HCT116 (cell line): ENCODE measurements around the gene SIL1. TPM values are rescaled to one million over a fixed set of nuclear protein-coding genes. Genes with fewer than 3 reads are reported as not detected.

ENCODE experiments used
- ATAC-seq: fragments of 200-7000 bp; cut with Tn5 transposase; 2 replicates; pipeline ENCODE4 v1.9.1; 2020; ENCODE audit warnings: mild to moderate bottlenecking, moderate library complexity
- BruUV-seq: library from RNA; stranded (reverse); fragments of 400-500 nt; replicated peaks from 2 replicates; lab custom pipeline; 2021; lab: Mats Ljungman, UMichigan
- CTCF ChIA-PET: fragments of 300-600 bp; sonication (Branson Sonifier 250); formaldehyde crosslinking; loops from one replicate; lab custom pipeline; 2021; ENCODE audit warnings: antibody characterized with exemption; lab: Charles Lee
- POLR2A ChIA-PET: fragments of 300-600, 350-600 bp; sonication (Branson Sonifier 250); formaldehyde crosslinking; loops from one replicate; lab custom pipeline; 2021; ENCODE audit warnings: antibody characterized with exemption; lab: Charles Lee
- RAD21 ChIA-PET, 2 experiments: fragments of 300-600 bp; sonication (Branson Sonifier 250); formaldehyde crosslinking; loops; one replicate each; lab custom pipeline; 2023; ENCODE audit warnings: low total read pairs in 2 of 2; ENCODE audit not compliant: uncharacterized antibody in 2 of 2, unreplicated experiment in 2 of 2, low non-redundant PET in 1 of 2; lab: Charles Lee
- DNase-seq: peaks from one replicate; pipeline ENCODE4 v3.0.0-alpha.2; 2010; ENCODE audit warnings: low read depth, low spot score
- H2AFZ ChIP-seq: fragments of 200-600 bp; shearing (Covaris generic), sonication (generic); 2 replicates; pipeline ENCODE4 v1.6.1; 2017; ENCODE audit warnings: low read depth, mixed run types, mixed read lengths, antibody characterized with exemption, low read length; ENCODE audit not compliant: poor library complexity, severe bottlenecking
- H3K27ac ChIP-seq: 2 replicates; pipeline ENCODE4 v1.5.1; 2012; ENCODE audit warnings: low read depth, low read length
- H3K27me3 ChIP-seq: fragments of 200-600 bp; sonication (generic); 2 replicates; pipeline ENCODE4 v1.6.1; 2016; ENCODE audit warnings: mixed run types, low read length, mixed read lengths; ENCODE audit not compliant: insufficient read depth
- H3K36me3 ChIP-seq, 2 experiments: fragments of 200-500 bp in 1 of 2; fragments of 200-600 bp in 1 of 2; sonication (Bioruptor generic) in 1 of 2; sonication (generic) in 1 of 2; 2 replicates each; pipeline versions ENCODE4 v1.5.1 to v1.6.1; 2014 to 2016; ENCODE audit warnings: low read length in 2 of 2, inconsistent platforms in 1 of 2, mixed read lengths in 1 of 2, mixed run types in 1 of 2; ENCODE audit not compliant: insufficient read depth in 2 of 2, control insufficient read depth in 1 of 2
- H3K4me1 ChIP-seq, 2 experiments: fragments of 200-600 bp in 1 of 2; sonication (generic) in 1 of 2; 2 replicates each; pipeline versions ENCODE4 v1.5.1 to v1.6.1; 2012 to 2017; ENCODE audit warnings: low read length in 2 of 2, inconsistent platforms in 1 of 2, mild to moderate bottlenecking in 1 of 2, mixed read lengths in 1 of 2, mixed run types in 1 of 2, moderate library complexity in 1 of 2; ENCODE audit not compliant: insufficient read depth in 2 of 2, control insufficient read depth in 1 of 2
- H3K4me2 ChIP-seq: fragments of 200-600 bp; sonication (generic); 2 replicates; pipeline ENCODE4 v1.6.1; 2017; ENCODE audit warnings: mixed run types, low read length, mixed read lengths
- H3K4me3 ChIP-seq, 2 experiments: fragments of 200-600 bp in 1 of 2; sonication (generic) in 1 of 2; replicated peaks in 1 of 2; 2 replicates each; pipeline ENCODE4 v1.5.1; 2011 to 2016; ENCODE audit warnings: low read length in 2 of 2, control low read depth in 1 of 2, low read depth in 1 of 2, mild to moderate bottlenecking in 1 of 2, mixed read lengths in 1 of 2, mixed run types in 1 of 2
- H3K79me2 ChIP-seq: fragments of 200-600 bp; sonication (generic); 2 replicates; pipeline ENCODE4 v1.6.1; 2017; ENCODE audit warnings: mild to moderate bottlenecking, mixed run types, low read length, moderate library complexity, mixed read lengths; ENCODE audit not compliant: insufficient read depth
- H3K9ac ChIP-seq: fragments of 200-600 bp; sonication (generic); 2 replicates; pipeline ENCODE4 v1.6.1; 2016; ENCODE audit warnings: low read length, mixed read lengths
- H3K9me2 ChIP-seq: fragments of 200-600 bp; sonication (generic), shearing (Covaris generic); 2 replicates; pipeline ENCODE4 v1.6.1; 2017; ENCODE audit warnings: mixed run types, mild to moderate bottlenecking, moderate library complexity; ENCODE audit not compliant: insufficient read depth
- H3K9me3 ChIP-seq, 2 experiments: fragments of 200-500 bp in 1 of 2; fragments of 200-600 bp in 1 of 2; sonication (Bioruptor generic) in 1 of 2; sonication (generic) in 1 of 2; 2 replicates each; pipeline ENCODE4 v1.6.1; 2014 to 2017; ENCODE audit warnings: low read length in 2 of 2, mixed read lengths in 2 of 2, inconsistent platforms in 1 of 2, low read depth in 1 of 2, mild to moderate bottlenecking in 1 of 2, mixed run types in 1 of 2, moderate library complexity in 1 of 2; ENCODE audit not compliant: control insufficient read depth in 1 of 2, insufficient read depth in 1 of 2
- H4K20me1 ChIP-seq: fragments of 200-600 bp; sonication (generic), shearing (Covaris generic); 2 replicates; pipeline ENCODE4 v1.6.1; 2017; ENCODE audit warnings: mixed run types, mild to moderate bottlenecking, moderate library complexity; ENCODE audit not compliant: insufficient read depth
- ATF3 ChIP-seq: IDR thresholded peaks from 2 replicates; pipeline ENCODE4 v1.6.1; 2012
- CEBPB ChIP-seq: IDR thresholded peaks from 2 replicates; pipeline ENCODE4 v1.6.1; 2012; ENCODE audit warnings: low read depth
- EGR1 ChIP-seq: IDR thresholded peaks from 2 replicates; pipeline ENCODE4 v1.6.1; 2012; ENCODE audit warnings: low read depth
- EZH2phosphoT487 ChIP-seq: fragments of 200-600 bp; IDR thresholded peaks from 2 replicates; pipeline ENCODE4 v1.6.1; 2018; ENCODE audit warnings: antibody characterized with exemption, borderline replicate concordance
- RAD21 ChIP-seq: IDR thresholded peaks from 2 replicates; pipeline ENCODE4 v1.6.1; 2012; ENCODE audit warnings: low read depth, mild to moderate bottlenecking
- SIN3A ChIP-seq: IDR thresholded peaks from 2 replicates; pipeline ENCODE4 v1.6.1; 2012; ENCODE audit warnings: low read depth
- TCF7L2 ChIP-seq: IDR thresholded peaks from 2 replicates; pipeline ENCODE4 v1.7.0; 2011; ENCODE audit warnings: borderline replicate concordance, inconsistent platforms; ENCODE audit not compliant: insufficient read depth, insufficient read length; ENCODE audit errors: extremely low read depth
- ZBTB33 ChIP-seq: IDR thresholded peaks from 2 replicates; pipeline ENCODE4 v1.6.1; 2011; ENCODE audit warnings: mild to moderate bottlenecking, low read length, moderate library complexity; ENCODE audit not compliant: insufficient replicate concordance; ENCODE audit errors: extremely low read depth
- intact Hi-C: fragments of 100-400 bp; cut with micrococcal nuclease; formaldehyde crosslinking; loops from 2 replicates; pipeline ENCODE4 v1.10.0; 2022
- total RNA-seq: library from RNA; stranded (reverse); gene quantifications from one replicate; pipeline ENCODE4 v1.2.1, GENCODE V29; 2021; ENCODE audit not compliant: unreplicated experiment

SIL1 gene
- total RNA-seq, 1 experiment from 2014 or later, result 34.0 TPM

DNA sequence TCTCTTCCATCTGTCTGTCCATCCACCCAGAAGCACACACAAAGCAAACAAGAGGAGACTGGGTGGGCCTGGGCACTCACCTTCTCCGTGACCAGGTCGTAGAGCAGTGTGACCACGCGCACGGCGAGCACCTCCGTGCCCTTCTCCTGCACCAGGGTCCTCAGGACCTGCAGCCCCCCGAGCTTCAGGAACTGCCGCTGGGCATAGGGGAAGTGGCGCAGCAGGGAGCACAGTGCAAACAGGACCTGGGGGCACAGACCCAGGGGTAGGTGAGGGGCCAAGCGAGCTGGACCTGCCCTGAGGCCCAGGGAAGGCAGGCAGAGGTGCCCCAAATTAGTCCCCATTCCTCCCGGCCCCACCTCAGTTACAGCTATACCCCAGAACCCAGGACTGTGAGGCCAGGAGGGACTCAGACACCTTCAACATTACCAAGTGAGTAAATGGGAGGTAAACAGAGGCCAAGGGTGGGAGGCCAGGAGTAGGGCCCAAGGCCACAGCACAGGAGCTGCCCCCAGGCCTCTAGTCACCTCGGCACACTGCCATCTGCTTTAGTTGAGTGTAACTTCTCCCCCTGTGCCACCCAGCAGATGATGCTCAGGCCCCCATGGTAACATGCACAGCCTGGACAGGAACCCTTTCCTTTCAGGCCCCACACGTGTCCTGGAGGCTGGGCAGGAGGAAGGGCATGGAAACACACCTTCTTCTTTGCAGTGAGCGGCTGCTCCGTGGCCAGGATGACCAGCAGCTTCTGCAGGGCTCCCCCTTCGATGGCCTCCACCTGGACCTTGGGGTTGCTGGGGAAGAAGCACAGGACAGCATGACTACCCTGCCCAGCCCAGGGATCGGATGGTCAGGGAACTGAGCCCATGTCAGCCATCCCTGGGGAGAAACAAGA lies 246.8 kb downstream of the SIL1 start:
- no peaks in the 10 kb centered on the region for H3K36me3 ChIP-seq
- H3K4me1 ChIP-seq, result no peaks in the 10 kb centered on the region
- DNase-seq (no peak), ATAC-seq (no peak)
- H4K20me1 ChIP-seq, result no peaks in the 10 kb centered on the region
- no peak overlapping the region for H3K4me3 ChIP-seq
- H3K9me2 ChIP-seq, result no peaks in the 10 kb centered on the region
- no peaks in the 10 kb centered on the region for H3K27me3 ChIP-seq
- TF ChIP-seq EGR1 (no peak), ZBTB33 (no peak), CEBPB (no peak)
- POLR2A ChIA-PET, result no interaction called here
- no peak overlapping the region for H3K9ac ChIP-seq
- H3K27ac ChIP-seq, result no peak overlapping the region
- CTCF ChIA-PET, result no interaction called here
- no peak overlapping the region for H3K4me2 ChIP-seq
- BruUV-seq, result no TSS peak
- H3K79me2 ChIP-seq, result no peaks in the 10 kb centered on the region
- H3K9me3 ChIP-seq, result no peaks in the 10 kb centered on the region
- intact Hi-C loops, result no loop called here
- RAD21 ChIA-PET, result no interaction called here
- no peak overlapping the region for H2AFZ ChIP-seq

GRCh38 chr5:138950421-138951031 lies 247.6 kb downstream of the SIL1 start:
- Histone ChIP-seq H3K9ac (no peak overlapping the region), H3K79me2 (no peaks in the 10 kb centered on the region), H2AFZ (no peak overlapping the region), H3K27me3 (no peaks in the 10 kb centered on the region), H3K4me2 (no peak overlapping the region), H3K27ac (no peak overlapping the region), H3K9me2 (no peaks in the 10 kb centered on the region), H3K36me3 (no peaks in the 10 kb centered on the region), H3K9me3 (no peaks in the 10 kb centered on the region), H3K4me3 (no peak overlapping the region), H4K20me1 (no peaks in the 10 kb centered on the region), H3K4me1 (no peaks in the 10 kb centered on the region)
- BruUV-seq, result no TSS peak
- intact Hi-C loops, result no loop called here
- ChIA-PET RAD21 (no interaction called here), CTCF (no interaction called here), POLR2A (no interaction called here)
- no peak for DNase-seq
- no peak for ATAC-seq
- no peak for TF ChIP-seq ATF3
- TF ChIP-seq RAD21, result no peak
- TF ChIP-seq SIN3A, result no peak
- no peak for TF ChIP-seq TCF7L2
- TF ChIP-seq EGR1, result no peak
- TF ChIP-seq ZBTB33, result no peak
- TF ChIP-seq EZH2phosphoT487, result no peak
